ENCODE results near the gene MFAP3. TPM values are rescaled to one million over a fixed set of nuclear protein-coding genes. Genes with fewer than 3 reads are reported as not detected.
A peak's percentile ranks its signal among the peaks of the same experiment; 100 is the strongest.

The MFAP3 gene
- total and polyA plus RNA-seq, 8 donors: 0.29 to 70.7 (median 5.6) TPM

GRCh38 chr5:154031937-154032489, 6.8 kb upstream of the MFAP3 start:
- no peak overlapping the region for H3K4me3 ChIP-seq
- H3K27me3 ChIP-seq: no peaks in the 10 kb centered on the region
- H3K36me3 ChIP-seq: peaks cover 0 to 48% (median 41%) of the 10 kb centered on the region in 4 donors
- 39 to 56% (median 49%) methylated on average over 2 of the region's 2 CpGs for WGBS, 5 donors
- DNase-seq: no peak
- TF ChIP-seq POLR2A (IDR thresholded peaks at IDR 0.05) (no peak), CTCF (IDR thresholded peaks at IDR 0.05) (no peak), EP300 (IDR thresholded peaks at IDR 0.05) (no peak), POLR2AphosphoS5 (IDR thresholded peaks at IDR 0.05) (no peak)
- H3K9me3 ChIP-seq: no peaks in the 10 kb centered on the region
- peaks cover 0 to 3% (median 0%) of the 10 kb centered on the region in 4 donors for H3K4me1 ChIP-seq
- intact Hi-C loops (cut with DNase I; ENCODE audit: low total_unique reads): no loop called here
- H3K27ac ChIP-seq: no peak overlapping the region

- TF ChIP-seq EP300 (IDR thresholded peaks at IDR 0.05): no peak
- TF ChIP-seq POLR2A (IDR thresholded peaks at IDR 0.05): no peak
- no peak for TF ChIP-seq CTCF (IDR thresholded peaks at IDR 0.05)
- TF ChIP-seq POLR2AphosphoS5 (IDR thresholded peaks at IDR 0.05): no peak
- Histone ChIP-seq H3K9me3 (no peaks in the 10 kb centered on the region), H3K27ac (no peak overlapping the region), H3K36me3 (peaks cover 0 to 20% (median 17%) of the 10 kb centered on the region in 4 donors), H3K27me3 (no peaks in the 10 kb centered on the region), H3K4me1 (peaks cover 16 to 22% (median 19%) of the 10 kb centered on the region in 4 donors), H3K4me3 (no peak overlapping the region)
- intact Hi-C loops (cut with DNase I; ENCODE audit: low total_unique reads): no loop called here
- 68 to 82% (median 80%) methylated on average over 3 of the region's 3 CpGs for WGBS, 5 donors
- DNase-seq: no peak
These were observed 3.8 kb upstream of the MFAP3 start for GRCh38 chr5:154034944-154035343.

- peak overlapping the region; percentile 78 to 91 (median 90) for H3K27ac ChIP-seq
- TF ChIP-seq EP300 (IDR thresholded peaks at IDR 0.05) (no peak), CTCF (IDR thresholded peaks at IDR 0.05) (no peak), POLR2AphosphoS5 (IDR thresholded peaks at IDR 0.05) (no peak), POLR2A (IDR thresholded peaks at IDR 0.05) (no peak)
- peaks cover 26 to 51% (median 36%) of the 10 kb centered on the region in 4 donors for H3K4me1 ChIP-seq
- intact Hi-C loops (cut with DNase I; ENCODE audit: low total_unique reads): no loop called here
- H3K9me3 ChIP-seq: no peaks in the 10 kb centered on the region
- DNase-seq: peak in 1 of 2 donors; percentile 71
- 0 to 1% (median 0%) methylated on average over 22 of the region's 22 CpGs for WGBS, 5 donors
- no peaks in the 10 kb centered on the region for H3K27me3 ChIP-seq
- H3K36me3 ChIP-seq: peaks cover 0 to 2% (median 0%) of the 10 kb centered on the region in 4 donors
- peak overlapping the region; percentile 76 to 89 (median 79) for H3K4me3 ChIP-seq
These were observed 483 bp upstream of the MFAP3 start for GRCh38 chr5:154038261-154038706.

GRCh38 chr5:154039458-154039829, 677 bp downstream of the MFAP3 start:
- H3K4me3 ChIP-seq: peak overlapping the region; percentile 76 to 89 (median 79)
- H3K4me1 ChIP-seq: peaks cover 26 to 63% (median 36%) of the 10 kb centered on the region in 4 donors
- H3K36me3 ChIP-seq: no peaks in the 10 kb centered on the region
- intact Hi-C loops (cut with DNase I; ENCODE audit: low total_unique reads): no loop called here
- DNase-seq: no peak
- H3K27me3 ChIP-seq: no peaks in the 10 kb centered on the region
- no peak for TF ChIP-seq POLR2AphosphoS5 (IDR thresholded peaks at IDR 0.05)
- TF ChIP-seq CTCF (IDR thresholded peaks at IDR 0.05): no peak
- H3K27ac ChIP-seq: peak overlapping the region in 4 of 5 donors; percentile 90 to 91 (median 90)
- no peaks in the 10 kb centered on the region for H3K9me3 ChIP-seq
- 33 to 49% (median 40%) methylated on average over 1 of the region's 1 CpG for WGBS, 5 donors
